ENCODE results near the gene MRPL2. TPM values are rescaled to one million over a fixed set of nuclear protein-coding genes. Genes with fewer than 3 reads are reported as not detected.

MRPL2 gene
- total and polyA plus RNA-seq, 10 donors, result 11.0 to 53.9 (median 38.0) TPM

- Histone ChIP-seq H3K36me3 (peaks cover 0 to 92% (median 56%) of the 10 kb centered on the region in 6 donors), H3K27me3 (replicated peaks in 1 of 7) (no peaks in the 10 kb centered on the region), H3K9me3 (no peaks in the 10 kb centered on the region), H3K27ac (no peak overlapping the region), H3K4me3 (no peak overlapping the region), H3K4me1 (peaks cover 0 to 21% (median 3%) of the 10 kb centered on the region in 6 donors)
- 93 to 95% (median 95%) methylated on average over 9 of the region's 9 CpGs for WGBS, 5 donors
- intact Hi-C loops (cut with DNase I; ENCODE audit: low total_unique reads), result no loop called here
- DNase-seq, result no peak
- TF ChIP-seq POLR2A (IDR thresholded peaks at IDR 0.05) (no peak), POLR2AphosphoS5 (IDR thresholded peaks at IDR 0.05) (peak in 2 of 3 donors; percentile 1 to 15)
These were observed 52.1 kb downstream of the MRPL2 start for GRCh38 chr6:43007126-43007525.

- H3K9me3 ChIP-seq, result no peaks in the 10 kb centered on the region
- intact Hi-C loops (cut with DNase I; ENCODE audit: low total_unique reads), result no loop called here
- H3K36me3 ChIP-seq, result peaks cover 0 to 84% (median 48%) of the 10 kb centered on the region in 6 donors
- H3K4me3 ChIP-seq, result no peak overlapping the region
- WGBS, 5 donors, result 92 to 98% (median 94%) methylated on average over 11 of the region's 11 CpGs
- H3K27ac ChIP-seq, result no peak overlapping the region
- no peak for DNase-seq
- no peaks in the 10 kb centered on the region for H3K27me3 ChIP-seq (replicated peaks in 1 of 7)
- peaks cover 0 to 13% (median 0%) of the 10 kb centered on the region in 6 donors for H3K4me1 ChIP-seq
- no peak for TF ChIP-seq POLR2AphosphoS5 (IDR thresholded peaks at IDR 0.05)
These were observed 53.0 kb downstream of the MRPL2 start for GRCh38 chr6:43006251-43006650.

- Histone ChIP-seq H3K27me3 (replicated peaks in 1 of 7) (no peaks in the 10 kb centered on the region), H3K27ac (no peak overlapping the region), H3K4me3 (no peak overlapping the region), H3K4me1 (peaks cover 0 to 9% (median 0%) of the 10 kb centered on the region in 6 donors), H3K9me3 (no peaks in the 10 kb centered on the region), H3K36me3 (peaks cover 0 to 84% (median 44%) of the 10 kb centered on the region in 6 donors)
- WGBS, 5 donors, result 93 to 97% (median 94%) methylated on average over 5 of the region's 5 CpGs
- intact Hi-C loops (cut with DNase I; ENCODE audit: low total_unique reads), result no loop called here
- no peak for DNase-seq
- TF ChIP-seq CTCF (IDR thresholded peaks at IDR 0.05 in 8 of 11, conservative IDR thresholded peaks at IDR 0.05 in 3 of 11) (no peak), POLR2A (IDR thresholded peaks at IDR 0.05) (no peak), POLR2AphosphoS5 (IDR thresholded peaks at IDR 0.05) (no peak)
These were observed 53.4 kb downstream of the MRPL2 start for GRCh38 chr6:43005844-43006243.

Other genes with a start within 250 kb of the MRPL2 start
- 10 to 100 TPM; 63.4 to 92.4 (median 73.0) TPM for gene RPL7L1, start 179.8 kb downstream of the MRPL2 start, total RNA-seq
- 10 to 100 TPM; 27.6 to 63.0 (median 33.3) TPM for gene RPL7L1, start 179.8 kb downstream of the MRPL2 start, polyA plus RNA-seq
- 10 to 100 TPM in 1 of 7 donors, 1 to 10 TPM in 6; 3.2 to 15.5 (median 6.4) TPM for gene PTCRA, start 143.4 kb downstream of the MRPL2 start, total RNA-seq
- 1 to 10 TPM; 1.1 to 2.9 (median 2.1) TPM for gene PTCRA, start 143.4 kb downstream of the MRPL2 start, polyA plus RNA-seq
- 100 to 1,000 TPM in 5 of 7 donors, 10 to 100 TPM in 2; 82.2 to 115 (median 109) TPM for gene CNPY3, start 130.0 kb downstream of the MRPL2 start, total RNA-seq
- 100 to 1,000 TPM in 1 of 3 donors, 10 to 100 TPM in 2; 94.2 to 109 (median 97.9) TPM for gene CNPY3, start 130.0 kb downstream of the MRPL2 start, polyA plus RNA-seq
- gene GNMT, start 98.7 kb downstream of the MRPL2 start, total RNA-seq, result 1 to 10 TPM in 6 of 7 donors, under 1 TPM in 1; 0.68 to 3.0 (median 2.0) TPM
- gene GNMT, start 98.7 kb downstream of the MRPL2 start, polyA plus RNA-seq, result 1 to 10 TPM; 1.2 to 2.3 (median 1.4) TPM
- gene PEX6, start 80.3 kb downstream of the MRPL2 start, total RNA-seq, result 10 to 100 TPM; 11.1 to 24.3 (median 19.8) TPM
- gene PEX6, start 80.3 kb downstream of the MRPL2 start, polyA plus RNA-seq, result 10 to 100 TPM; 12.7 to 25.5 (median 16.8) TPM
- 10 to 100 TPM; 23.6 to 40.2 (median 27.7) TPM for gene PPP2R5D, start 74.9 kb downstream of the MRPL2 start, total RNA-seq
- gene PPP2R5D, start 74.9 kb downstream of the MRPL2 start, polyA plus RNA-seq, result 10 to 100 TPM; 15.3 to 18.1 (median 15.6) TPM
- gene MEA1, start 45.5 kb downstream of the MRPL2 start, total RNA-seq, result 10 to 100 TPM; 33.3 to 51.4 (median 39.4) TPM
- 10 to 100 TPM; 79.2 to 89.4 (median 88.9) TPM for gene MEA1, start 45.5 kb downstream of the MRPL2 start, polyA plus RNA-seq
- 10 to 100 TPM; 37.3 to 89.2 (median 68.7) TPM for gene KLHDC3, start 45.2 kb downstream of the MRPL2 start, total RNA-seq
- gene KLHDC3, start 45.2 kb downstream of the MRPL2 start, polyA plus RNA-seq, result 10 to 100 TPM; 53.0 to 83.2 (median 54.8) TPM
- gene RRP36, start 37.8 kb downstream of the MRPL2 start, total RNA-seq, result 10 to 100 TPM; 34.9 to 63.4 (median 43.8) TPM
- gene RRP36, start 37.8 kb downstream of the MRPL2 start, polyA plus RNA-seq, result 10 to 100 TPM; 32.0 to 39.5 (median 32.3) TPM
- gene CUL7, start 5.6 kb downstream of the MRPL2 start, total RNA-seq, result 10 to 100 TPM; 11.8 to 23.1 (median 13.7) TPM
- 1 to 10 TPM; 3.6 to 7.7 (median 4.9) TPM for gene CUL7, start 5.6 kb downstream of the MRPL2 start, polyA plus RNA-seq
- 10 to 100 TPM; 19.6 to 27.0 (median 21.5) TPM for gene KLC4, start 197 bp upstream of the MRPL2 start, total RNA-seq
- 10 to 100 TPM; 13.2 to 20.0 (median 19.2) TPM for gene KLC4, start 197 bp upstream of the MRPL2 start, polyA plus RNA-seq
- 10 to 100 TPM; 20.4 to 66.4 (median 35.1) TPM for gene PTK7, start 16.9 kb upstream of the MRPL2 start, total RNA-seq
- 10 to 100 TPM in 1 of 3 donors, 1 to 10 TPM in 2; 6.0 to 13.0 (median 8.7) TPM for gene PTK7, start 16.9 kb upstream of the MRPL2 start, polyA plus RNA-seq
- 10 to 100 TPM; 23.5 to 45.6 (median 29.6) TPM for gene SRF, start 111.8 kb upstream of the MRPL2 start, total RNA-seq
- gene SRF, start 111.8 kb upstream of the MRPL2 start, polyA plus RNA-seq, result 10 to 100 TPM; 11.6 to 25.3 (median 14.3) TPM
- 10 to 100 TPM; 54.0 to 81.5 (median 68.5) TPM for gene CUL9, start 122.8 kb upstream of the MRPL2 start, total RNA-seq
- 100 to 1,000 TPM in 2 of 3 donors, 10 to 100 TPM in 1; 50.4 to 145 (median 113) TPM for gene CUL9, start 122.8 kb upstream of the MRPL2 start, polyA plus RNA-seq
- gene DNPH1, start 170.0 kb upstream of the MRPL2 start, total RNA-seq, result 10 to 100 TPM; 33.2 to 94.8 (median 54.0) TPM
- 100 to 1,000 TPM; 126 to 201 (median 153) TPM for gene DNPH1, start 170.0 kb upstream of the MRPL2 start, polyA plus RNA-seq
- under 1 TPM in 6 of 7 donors, not detected in 1; 0.07 to 0.32 (median 0.11) TPM for gene TTBK1, start 184.0 kb upstream of the MRPL2 start, total RNA-seq
- gene TTBK1, start 184.0 kb upstream of the MRPL2 start, polyA plus RNA-seq, result under 1 TPM; 0.05 to 0.19 (median 0.07) TPM
- not detected for gene SLC22A7, start 238.8 kb upstream of the MRPL2 start, total RNA-seq
- gene SLC22A7, start 238.8 kb upstream of the MRPL2 start, polyA plus RNA-seq, result not detected
- 10 to 100 TPM in 1 of 7 donors, 1 to 10 TPM in 6; 6.4 to 11.6 (median 7.1) TPM for gene CRIP3, start 249.4 kb upstream of the MRPL2 start, total RNA-seq
- gene CRIP3, start 249.4 kb upstream of the MRPL2 start, polyA plus RNA-seq, result 10 to 100 TPM; 15.1 to 36.5 (median 35.8) TPM